ENCODE data around the gene LDLRAD3. TPM values are rescaled to one million over a fixed set of nuclear protein-coding genes. Genes with fewer than 3 reads are reported as not detected.

The LDLRAD3 gene
- total RNA-seq, 1 experiment from 2014 or later, result 11.4 TPM

DNA sequence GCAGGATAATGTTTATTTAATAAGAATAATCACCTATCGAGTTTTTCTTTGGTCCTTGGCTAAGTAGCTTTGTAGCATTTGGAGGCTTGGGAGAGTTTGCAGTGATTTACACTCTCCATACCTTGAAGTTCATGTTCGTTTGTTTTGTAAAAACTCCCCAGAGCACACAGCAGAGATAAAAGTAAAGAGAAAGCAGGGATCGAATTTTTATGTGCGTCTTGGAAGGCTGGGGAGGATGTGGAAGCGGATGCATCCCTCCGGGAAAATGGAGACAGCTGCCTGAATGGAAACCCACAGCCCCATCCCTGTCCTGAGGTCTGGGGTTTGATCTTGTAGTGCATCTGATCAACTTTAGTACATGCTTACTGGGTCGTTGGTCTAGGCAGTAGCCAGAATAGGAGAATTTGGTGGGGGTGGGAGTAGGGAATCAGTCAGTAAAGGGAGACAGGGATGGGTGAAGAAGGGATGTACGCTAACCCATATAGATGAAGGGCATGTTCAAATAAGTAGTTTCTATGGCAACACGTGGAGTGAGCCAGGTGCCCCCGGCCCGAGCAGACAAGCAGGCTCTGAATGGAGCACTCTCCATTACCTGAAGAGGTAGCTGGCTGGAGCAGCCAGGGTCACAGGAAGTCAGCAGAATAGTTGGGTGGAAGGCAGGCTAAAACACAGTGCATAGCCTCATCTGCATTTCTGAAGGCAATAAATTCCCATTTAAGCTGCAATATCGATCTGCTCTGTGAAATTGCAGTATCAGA is 197.5 kb downstream of the LDLRAD3 start:
- DNase-seq, result no peak
- Histone ChIP-seq H3K36me3 (replicated peaks; ENCODE audit: control insufficient read depth, insufficient read depth, low read length) (no peaks in the 10 kb centered on the region), H3K27me3 (ENCODE audit: control insufficient read depth, insufficient read depth, low read length) (no peaks in the 10 kb centered on the region)

DNA sequence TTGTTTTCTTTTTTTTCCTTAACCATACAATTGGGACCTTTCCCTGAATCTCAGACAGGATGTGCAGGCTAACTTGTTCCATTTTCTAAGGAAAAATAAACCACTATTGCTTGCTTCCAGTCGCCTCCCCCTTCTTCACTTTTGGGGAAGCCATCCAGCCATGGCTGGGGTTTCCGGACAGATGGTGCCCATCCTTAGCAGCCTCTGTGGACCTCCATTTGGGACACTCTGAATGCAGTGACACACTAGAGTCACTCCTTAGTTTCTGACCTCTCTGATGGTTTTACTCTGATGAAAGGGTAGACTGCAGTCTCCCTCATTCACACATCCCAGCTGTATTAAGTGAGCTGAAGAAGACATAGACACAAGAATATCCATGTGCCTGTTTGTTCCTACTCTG is 198.1 kb downstream of the LDLRAD3 start:
- H3K36me3 ChIP-seq (replicated peaks; ENCODE audit: control insufficient read depth, insufficient read depth, low read length), result no peaks in the 10 kb centered on the region
- no peak for DNase-seq

More for the DNA sequence above, 197.5 kb downstream of the LDLRAD3 start:
- H3K4me3 ChIP-seq (ENCODE audit: insufficient read depth, low read depth, low read length), result no peak overlapping the region

GRCh38 chr11:36142439-36142838 is 198.6 kb downstream of the LDLRAD3 start:
- no peak overlapping the region for H3K4me3 ChIP-seq (ENCODE audit: insufficient read depth, low read depth, low read length)
- DNase-seq, result peak; percentile 31

More for the DNA sequence above, 198.1 kb downstream of the LDLRAD3 start:
- no peak overlapping the region for H3K4me3 ChIP-seq (ENCODE audit: insufficient read depth, low read depth, low read length)
- H3K27me3 ChIP-seq (ENCODE audit: control insufficient read depth, insufficient read depth, low read length), result no peaks in the 10 kb centered on the region

GRCh38 chr11:36142879-36143278 is 199.0 kb downstream of the LDLRAD3 start:
- no peaks in the 10 kb centered on the region for H3K36me3 ChIP-seq (replicated peaks; ENCODE audit: control insufficient read depth, insufficient read depth, low read length)
- no peaks in the 10 kb centered on the region for H3K27me3 ChIP-seq (ENCODE audit: control insufficient read depth, insufficient read depth, low read length)
- DNase-seq, result no peak
- no peak overlapping the region for H3K4me3 ChIP-seq (ENCODE audit: insufficient read depth, low read depth, low read length)

More at GRCh38 chr11:36142439-36142838, 198.6 kb downstream of the LDLRAD3 start:
- H3K36me3 ChIP-seq (replicated peaks; ENCODE audit: control insufficient read depth, insufficient read depth, low read length), result no peaks in the 10 kb centered on the region
- H3K27me3 ChIP-seq (ENCODE audit: control insufficient read depth, insufficient read depth, low read length), result no peaks in the 10 kb centered on the region

- Histone ChIP-seq H3K36me3 (replicated peaks; ENCODE audit: control insufficient read depth, insufficient read depth, low read length) (no peaks in the 10 kb centered on the region), H3K27me3 (ENCODE audit: control insufficient read depth, insufficient read depth, low read length) (no peaks in the 10 kb centered on the region), H3K4me3 (ENCODE audit: insufficient read depth, low read depth, low read length) (no peak overlapping the region)
- no peak for DNase-seq
Observed at GRCh38 chr11:36146437-36146836, 202.6 kb downstream of the LDLRAD3 start.

- Histone ChIP-seq H3K36me3 (replicated peaks; ENCODE audit: control insufficient read depth, insufficient read depth, low read length) (no peaks in the 10 kb centered on the region), H3K27me3 (ENCODE audit: control insufficient read depth, insufficient read depth, low read length) (no peaks in the 10 kb centered on the region), H3K4me3 (ENCODE audit: insufficient read depth, low read depth, low read length) (no peak overlapping the region)
- no peak for DNase-seq
Observed at GRCh38 chr11:36147491-36147890, 203.6 kb downstream of the LDLRAD3 start.

DNA sequence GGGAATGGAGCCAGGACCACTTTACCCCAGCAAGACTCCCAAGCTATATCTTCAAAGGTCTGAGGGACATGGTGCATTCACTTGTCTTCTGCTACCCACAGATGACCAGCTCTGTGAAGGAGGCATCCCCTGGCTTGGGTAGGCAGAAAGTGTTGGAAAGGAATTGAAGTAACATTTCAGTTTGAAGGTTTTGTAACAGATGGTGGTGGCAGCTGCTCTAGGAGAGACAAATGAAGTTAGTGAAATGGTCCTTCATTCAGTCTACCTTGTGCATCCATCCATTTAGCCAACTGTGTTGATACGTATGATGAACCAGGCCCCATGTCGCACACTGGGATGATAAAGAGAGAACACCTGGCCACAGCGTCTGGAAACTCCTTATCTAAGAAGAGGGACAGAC is 204.8 kb downstream of the LDLRAD3 start:
- Histone ChIP-seq H3K27me3 (ENCODE audit: control insufficient read depth, insufficient read depth, low read length) (no peaks in the 10 kb centered on the region), H3K36me3 (replicated peaks; ENCODE audit: control insufficient read depth, insufficient read depth, low read length) (no peaks in the 10 kb centered on the region), H3K4me3 (ENCODE audit: insufficient read depth, low read depth, low read length) (no peak overlapping the region)
- DNase-seq, result no peak

- H3K4me3 ChIP-seq (ENCODE audit: insufficient read depth, low read depth, low read length), result no peak overlapping the region
- DNase-seq, result peak; percentile 61
Observed at GRCh38 chr11:36149538-36150242, 205.8 kb downstream of the LDLRAD3 start.

DNA sequence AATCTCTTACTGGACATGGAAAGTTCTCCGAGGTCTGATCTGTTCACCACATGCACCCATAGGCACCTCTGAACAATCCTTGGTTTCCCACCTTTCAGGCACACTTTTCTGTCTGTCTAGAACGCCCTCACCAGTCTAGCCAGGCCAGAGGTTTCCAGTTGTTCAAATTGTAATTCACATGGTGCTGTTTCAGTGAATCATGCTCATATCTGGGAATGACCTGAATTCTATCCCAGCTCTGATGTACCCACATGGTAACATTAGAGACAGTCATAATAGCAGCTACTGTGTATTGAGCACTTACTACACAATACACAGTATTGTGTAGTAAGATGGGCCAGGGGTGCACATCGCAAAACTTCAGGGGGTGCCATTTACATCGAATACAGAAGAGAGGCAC is 207.1 kb downstream of the LDLRAD3 start:
- DNase-seq, result no peak
- Histone ChIP-seq H3K27me3 (ENCODE audit: control insufficient read depth, insufficient read depth, low read length) (no peaks in the 10 kb centered on the region), H3K4me3 (ENCODE audit: insufficient read depth, low read depth, low read length) (no peak overlapping the region), H3K36me3 (replicated peaks; ENCODE audit: control insufficient read depth, insufficient read depth, low read length) (no peaks in the 10 kb centered on the region)

More at GRCh38 chr11:36149538-36150242, 205.8 kb downstream of the LDLRAD3 start:
- no peaks in the 10 kb centered on the region for H3K27me3 ChIP-seq (ENCODE audit: control insufficient read depth, insufficient read depth, low read length)
- no peaks in the 10 kb centered on the region for H3K36me3 ChIP-seq (replicated peaks; ENCODE audit: control insufficient read depth, insufficient read depth, low read length)

- no peak for DNase-seq
- Histone ChIP-seq H3K27me3 (ENCODE audit: control insufficient read depth, insufficient read depth, low read length) (no peaks in the 10 kb centered on the region), H3K36me3 (replicated peaks; ENCODE audit: control insufficient read depth, insufficient read depth, low read length) (no peaks in the 10 kb centered on the region), H3K4me3 (ENCODE audit: insufficient read depth, low read depth, low read length) (no peak overlapping the region)
Observed at GRCh38 chr11:36151933-36152580, 208.2 kb downstream of the LDLRAD3 start.

- Histone ChIP-seq H3K27me3 (ENCODE audit: control insufficient read depth, insufficient read depth, low read length) (no peaks in the 10 kb centered on the region), H3K36me3 (replicated peaks; ENCODE audit: control insufficient read depth, insufficient read depth, low read length) (no peaks in the 10 kb centered on the region), H3K4me3 (ENCODE audit: insufficient read depth, low read depth, low read length) (no peak overlapping the region)
- DNase-seq, result no peak
Observed at GRCh38 chr11:36153551-36153950, 209.7 kb downstream of the LDLRAD3 start.

DNA sequence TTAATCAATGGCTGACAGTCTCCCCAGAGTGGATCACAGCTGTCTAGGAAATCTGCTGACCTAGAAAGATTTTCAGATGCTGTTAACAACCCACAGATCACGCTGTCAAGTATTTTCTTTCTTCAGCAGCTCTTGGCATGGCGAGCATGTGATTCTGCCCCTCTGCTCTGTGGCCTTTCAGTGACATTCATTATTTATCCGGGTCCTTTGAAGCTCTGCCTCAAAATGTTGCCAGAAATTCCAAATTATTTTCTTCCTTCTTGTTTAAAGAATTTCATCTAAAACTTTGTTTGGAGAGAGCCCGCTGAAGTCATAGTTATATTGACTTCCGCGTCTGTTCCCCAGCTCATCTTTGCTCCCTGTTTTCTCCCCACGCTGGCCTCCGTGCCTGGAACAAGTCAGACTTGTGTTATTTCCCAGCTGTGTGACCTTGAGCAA is 211.3 kb downstream of the LDLRAD3 start:
- no peaks in the 10 kb centered on the region for H3K36me3 ChIP-seq (replicated peaks; ENCODE audit: control insufficient read depth, insufficient read depth, low read length)
- DNase-seq, result no peak
- H3K4me3 ChIP-seq (ENCODE audit: insufficient read depth, low read depth, low read length), result no peak overlapping the region
- H3K27me3 ChIP-seq (ENCODE audit: control insufficient read depth, insufficient read depth, low read length), result no peaks in the 10 kb centered on the region

GRCh38 chr11:36155770-36156160 is 211.9 kb downstream of the LDLRAD3 start:
- Histone ChIP-seq H3K36me3 (replicated peaks; ENCODE audit: control insufficient read depth, insufficient read depth, low read length) (no peaks in the 10 kb centered on the region), H3K27me3 (ENCODE audit: control insufficient read depth, insufficient read depth, low read length) (no peaks in the 10 kb centered on the region)
- DNase-seq, result no peak

DNA sequence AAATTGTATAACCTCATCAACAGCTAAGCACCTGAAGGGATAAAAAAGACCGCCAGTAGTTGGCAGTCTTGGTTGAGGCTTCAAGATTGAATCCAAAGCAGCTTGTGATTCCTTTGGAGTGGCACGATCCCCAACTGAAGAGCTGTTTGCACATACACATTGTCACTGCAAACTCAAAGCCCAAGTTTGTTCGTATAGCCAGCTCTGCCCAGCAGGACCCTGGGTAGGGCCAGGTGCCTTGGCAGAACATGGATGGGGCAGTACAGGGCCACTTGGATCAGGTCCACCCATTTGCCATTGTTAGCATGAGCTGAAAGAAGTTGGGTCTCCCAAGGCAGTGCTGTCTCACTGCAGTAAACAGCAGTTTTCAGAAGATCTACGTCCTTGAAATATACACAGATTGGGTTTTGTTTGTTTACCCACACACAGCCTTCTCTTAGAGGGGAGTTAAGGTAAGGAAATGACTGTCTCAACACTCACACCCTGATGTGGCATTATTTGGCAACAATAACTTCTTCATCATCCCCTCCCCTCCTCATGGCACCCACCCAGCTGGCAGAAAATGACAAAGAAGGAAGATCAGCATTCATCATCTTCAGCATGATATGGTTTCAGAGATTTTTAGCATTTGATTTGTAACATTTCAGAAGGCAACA is 212.4 kb downstream of the LDLRAD3 start:
- no peak overlapping the region for H3K4me3 ChIP-seq (ENCODE audit: insufficient read depth, low read depth, low read length)
- no peak for DNase-seq
- H3K36me3 ChIP-seq (replicated peaks; ENCODE audit: control insufficient read depth, insufficient read depth, low read length), result no peaks in the 10 kb centered on the region
- no peaks in the 10 kb centered on the region for H3K27me3 ChIP-seq (ENCODE audit: control insufficient read depth, insufficient read depth, low read length)

More at GRCh38 chr11:36155770-36156160, 211.9 kb downstream of the LDLRAD3 start:
- no peak overlapping the region for H3K4me3 ChIP-seq (ENCODE audit: insufficient read depth, low read depth, low read length)

Data from H7 (cell line).